GM23338 (cell line): Measurements from ENCODE around the gene TTBK2. TPM values are rescaled to one million over a fixed set of nuclear protein-coding genes. Genes with fewer than 3 reads are reported as not detected.

Experiments
- ATAC-seq: fragments of 200-7000 bp; cut with Tn5 transposase; 3 replicates; pipeline ENCODE4 v1.9.1; 2020
- DNase-seq: peaks from one replicate; pipeline ENCODE4 v3.0.0-alpha.2; 2015; ENCODE audit warnings: low spot score
- H2AFZ ChIP-seq: fragments of 200-600 bp; sonication (generic); 2 replicates; pipeline ENCODE4 v1.8.0; 2016; ENCODE audit warnings: antibody characterized with exemption, mild to moderate bottlenecking, moderate library complexity
- H3F3A ChIP-seq: fragments of 200-600 bp; sonication (generic); replicated peaks from 2 replicates; pipeline ENCODE4 v1.8.0; 2017; ENCODE audit warnings: antibody characterized with exemption, mixed run types, low read depth
- H3K27ac ChIP-seq: fragments of 200-600 bp; sonication (generic); 2 replicates; pipeline ENCODE4 v1.6.1; 2016; ENCODE audit warnings: low read depth
- H3K27me3 ChIP-seq: fragments of 200-600 bp; sonication (generic); 2 replicates; pipeline ENCODE4 v1.8.0; 2016; ENCODE audit warnings: mild to moderate bottlenecking, mixed run types, moderate library complexity; ENCODE audit not compliant: insufficient read depth
- H3K36me3 ChIP-seq: fragments of 200-600 bp; sonication (generic); 2 replicates; pipeline ENCODE4 v1.8.0; 2016; ENCODE audit warnings: mild to moderate bottlenecking; ENCODE audit not compliant: insufficient read depth
- H3K4me1 ChIP-seq: fragments of 200-600 bp; sonication (generic); 2 replicates; pipeline ENCODE4 v1.8.0; 2016; ENCODE audit warnings: mild to moderate bottlenecking, moderate library complexity; ENCODE audit not compliant: insufficient read depth
- H3K4me2 ChIP-seq: fragments of 200-600 bp; sonication (generic); 2 replicates; pipeline ENCODE4 v1.7.1; 2017; ENCODE audit warnings: mixed run types
- H3K4me3 ChIP-seq: fragments of 200-600 bp; sonication (generic); 2 replicates; pipeline ENCODE4 v1.6.1; 2016; ENCODE audit warnings: mixed run types
- H3K79me2 ChIP-seq: fragments of 200-600 bp; sonication (generic); replicated peaks from 2 replicates; pipeline ENCODE4 v1.8.0; 2017; ENCODE audit warnings: mild to moderate bottlenecking; ENCODE audit not compliant: insufficient read depth
- H3K9me2 ChIP-seq: fragments of 200-600 bp; sonication (generic); 2 replicates; pipeline ENCODE4 v1.8.0; 2017; ENCODE audit not compliant: insufficient read depth
- H4K20me1 ChIP-seq: fragments of 200-600 bp; sonication (generic); replicated peaks from 2 replicates; pipeline ENCODE4 v1.8.0; 2017; ENCODE audit warnings: mild to moderate bottlenecking; ENCODE audit not compliant: insufficient read depth
- H3K27ac Mint-ChIP-seq: 2 replicates; pipeline ENCODE4 v1.8.0; 2020; ENCODE audit warnings: inconsistent platforms, mild to moderate bottlenecking, moderate library complexity, mixed read lengths
- H3K27me3 Mint-ChIP-seq: 3 replicates; pipeline ENCODE4 v1.8.0; 2022; ENCODE audit warnings: low read depth, mild to moderate bottlenecking, moderate library complexity, mixed read lengths, inconsistent platforms; ENCODE audit not compliant: insufficient read depth, poor library complexity
- H3K36me3 Mint-ChIP-seq: 3 replicates; pipeline ENCODE4 v1.8.0; 2021; ENCODE audit warnings: low read depth, mild to moderate bottlenecking, inconsistent platforms, moderate library complexity, mixed read lengths
- H3K4me1 Mint-ChIP-seq: 3 replicates; pipeline ENCODE4 v1.8.0; 2020; ENCODE audit warnings: mild to moderate bottlenecking, inconsistent platforms, mixed read lengths
- H3K4me3 Mint-ChIP-seq: 3 replicates; pipeline ENCODE4 v1.8.0; 2021; ENCODE audit warnings: moderate library complexity, mild to moderate bottlenecking, inconsistent platforms, mixed read lengths
- H3K9me3 Mint-ChIP-seq: 3 replicates; pipeline ENCODE4 v1.8.0; 2020; ENCODE audit warnings: moderate library complexity, mild to moderate bottlenecking, inconsistent platforms, mixed read lengths
- CREB1 ChIP-seq: fragments of 250-450 bp; sonication (Bioruptor Pico); IDR thresholded peaks from 2 replicates; pipeline ENCODE4 v1.5.0; 2020; ENCODE audit warnings: low read depth, mild to moderate bottlenecking, moderate library complexity
- EZH2phosphoT487 ChIP-seq: fragments of 200-600 bp; sonication (generic); IDR thresholded peaks from one replicate; pipeline ENCODE4 v1.8.1; 2018; ENCODE audit warnings: antibody characterized with exemption; ENCODE audit not compliant: unreplicated experiment
- JUNB ChIP-seq: IDR thresholded peaks from one replicate; pipeline ENCODE4 v1.6.1; 2016; ENCODE audit warnings: antibody characterized with exemption; ENCODE audit not compliant: unreplicated experiment
- NANOG ChIP-seq: IDR thresholded peaks from 2 replicates; pipeline ENCODE4 v1.6.1; 2016; ENCODE audit warnings: antibody characterized with exemption, borderline replicate concordance
- POLR2AphosphoS5 ChIP-seq: IDR thresholded peaks from 2 replicates; pipeline ENCODE4 v1.6.1; 2016; ENCODE audit warnings: antibody characterized with exemption, low read depth
- STAT1 ChIP-seq: IDR thresholded peaks from one replicate; pipeline ENCODE4 v1.6.1; 2016; ENCODE audit warnings: antibody characterized with exemption; ENCODE audit not compliant: unreplicated experiment
- ZNF331 ChIP-seq: fragments of 250-450 bp; sonication (Bioruptor Pico); IDR thresholded peaks from 2 replicates; pipeline ENCODE4 v1.5.0; 2020; ENCODE audit warnings: low read depth, mild to moderate bottlenecking, moderate library complexity
- polyA plus RNA-seq: library from polyadenylated mRNA; unstranded; fragments of >200 nt; fragmentation: Nextera tagmentation; extraction: Ambion mirVana; gene quantifications from 2 replicates; pipeline ENCODE4 v1.2.1, GENCODE V29; 2016
- total RNA-seq: library from RNA; depleted of rRNA; stranded (reverse); fragments of >200 nt; shearing (Covaris generic); gene quantifications from 2 replicates; pipeline ENCODE4 v1.2.3, GENCODE V29; 2014
- TF ChIP-seq, protein P1 (sequence below): fragments of 250-450 bp; sonication (Bioruptor Pico); IDR thresholded peaks from 2 replicates; pipeline ENCODE4 v1.5.0; 2020; ENCODE audit warnings: mild to moderate bottlenecking, moderate library complexity
- TF ChIP-seq, protein P2 (sequence below), 2 experiments: fragments of 200-600 bp in 1 of 2; sonication (generic) in 1 of 2; conservative IDR thresholded peaks; 2 replicates each; pipeline versions ENCODE4 v1.5.1 to v1.6.1; 2016 to 2017; ENCODE audit warnings: antibody characterized with exemption in 2 of 2, low read depth in 2 of 2, mild to moderate bottlenecking in 2 of 2, moderate library complexity in 1 of 2

Gene TTBK2
- total and polyA plus RNA-seq, 2 experiments from 2014 or later = 5.8 to 15.9 TPM

DNA sequence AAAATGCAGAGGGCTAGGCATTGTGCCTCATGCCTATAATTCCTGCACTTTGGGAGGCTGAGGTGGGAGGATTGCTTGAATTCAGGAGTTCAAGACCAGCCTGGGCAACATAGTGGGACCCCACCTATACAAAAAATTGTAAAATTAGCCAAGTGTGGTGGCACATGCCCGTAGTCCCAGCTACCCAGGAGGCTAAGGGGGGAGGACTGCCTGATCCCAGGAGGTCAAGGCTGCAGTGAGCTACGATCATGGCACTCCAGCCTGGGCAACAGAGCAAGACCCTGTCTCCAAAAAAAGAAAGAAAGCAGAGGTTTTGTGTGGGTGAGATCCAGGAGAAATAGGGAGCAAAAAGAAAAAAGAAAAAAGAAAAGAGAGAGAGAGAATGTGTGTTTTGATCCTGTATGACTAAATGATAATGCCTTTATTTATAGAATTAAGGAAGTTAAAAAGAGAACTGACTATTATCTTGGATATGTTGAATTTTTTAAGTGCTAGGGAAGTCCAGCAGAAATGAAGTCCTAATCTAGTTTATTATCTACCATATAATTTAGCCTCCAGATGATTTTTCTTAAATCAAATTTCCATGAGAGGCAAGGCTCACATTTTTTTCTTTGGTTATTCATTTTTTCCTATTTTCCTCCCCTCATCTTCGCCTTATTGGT is 4.8 kb downstream of the TTBK2 start (continued):
- TF ChIP-seq, protein P1, sequence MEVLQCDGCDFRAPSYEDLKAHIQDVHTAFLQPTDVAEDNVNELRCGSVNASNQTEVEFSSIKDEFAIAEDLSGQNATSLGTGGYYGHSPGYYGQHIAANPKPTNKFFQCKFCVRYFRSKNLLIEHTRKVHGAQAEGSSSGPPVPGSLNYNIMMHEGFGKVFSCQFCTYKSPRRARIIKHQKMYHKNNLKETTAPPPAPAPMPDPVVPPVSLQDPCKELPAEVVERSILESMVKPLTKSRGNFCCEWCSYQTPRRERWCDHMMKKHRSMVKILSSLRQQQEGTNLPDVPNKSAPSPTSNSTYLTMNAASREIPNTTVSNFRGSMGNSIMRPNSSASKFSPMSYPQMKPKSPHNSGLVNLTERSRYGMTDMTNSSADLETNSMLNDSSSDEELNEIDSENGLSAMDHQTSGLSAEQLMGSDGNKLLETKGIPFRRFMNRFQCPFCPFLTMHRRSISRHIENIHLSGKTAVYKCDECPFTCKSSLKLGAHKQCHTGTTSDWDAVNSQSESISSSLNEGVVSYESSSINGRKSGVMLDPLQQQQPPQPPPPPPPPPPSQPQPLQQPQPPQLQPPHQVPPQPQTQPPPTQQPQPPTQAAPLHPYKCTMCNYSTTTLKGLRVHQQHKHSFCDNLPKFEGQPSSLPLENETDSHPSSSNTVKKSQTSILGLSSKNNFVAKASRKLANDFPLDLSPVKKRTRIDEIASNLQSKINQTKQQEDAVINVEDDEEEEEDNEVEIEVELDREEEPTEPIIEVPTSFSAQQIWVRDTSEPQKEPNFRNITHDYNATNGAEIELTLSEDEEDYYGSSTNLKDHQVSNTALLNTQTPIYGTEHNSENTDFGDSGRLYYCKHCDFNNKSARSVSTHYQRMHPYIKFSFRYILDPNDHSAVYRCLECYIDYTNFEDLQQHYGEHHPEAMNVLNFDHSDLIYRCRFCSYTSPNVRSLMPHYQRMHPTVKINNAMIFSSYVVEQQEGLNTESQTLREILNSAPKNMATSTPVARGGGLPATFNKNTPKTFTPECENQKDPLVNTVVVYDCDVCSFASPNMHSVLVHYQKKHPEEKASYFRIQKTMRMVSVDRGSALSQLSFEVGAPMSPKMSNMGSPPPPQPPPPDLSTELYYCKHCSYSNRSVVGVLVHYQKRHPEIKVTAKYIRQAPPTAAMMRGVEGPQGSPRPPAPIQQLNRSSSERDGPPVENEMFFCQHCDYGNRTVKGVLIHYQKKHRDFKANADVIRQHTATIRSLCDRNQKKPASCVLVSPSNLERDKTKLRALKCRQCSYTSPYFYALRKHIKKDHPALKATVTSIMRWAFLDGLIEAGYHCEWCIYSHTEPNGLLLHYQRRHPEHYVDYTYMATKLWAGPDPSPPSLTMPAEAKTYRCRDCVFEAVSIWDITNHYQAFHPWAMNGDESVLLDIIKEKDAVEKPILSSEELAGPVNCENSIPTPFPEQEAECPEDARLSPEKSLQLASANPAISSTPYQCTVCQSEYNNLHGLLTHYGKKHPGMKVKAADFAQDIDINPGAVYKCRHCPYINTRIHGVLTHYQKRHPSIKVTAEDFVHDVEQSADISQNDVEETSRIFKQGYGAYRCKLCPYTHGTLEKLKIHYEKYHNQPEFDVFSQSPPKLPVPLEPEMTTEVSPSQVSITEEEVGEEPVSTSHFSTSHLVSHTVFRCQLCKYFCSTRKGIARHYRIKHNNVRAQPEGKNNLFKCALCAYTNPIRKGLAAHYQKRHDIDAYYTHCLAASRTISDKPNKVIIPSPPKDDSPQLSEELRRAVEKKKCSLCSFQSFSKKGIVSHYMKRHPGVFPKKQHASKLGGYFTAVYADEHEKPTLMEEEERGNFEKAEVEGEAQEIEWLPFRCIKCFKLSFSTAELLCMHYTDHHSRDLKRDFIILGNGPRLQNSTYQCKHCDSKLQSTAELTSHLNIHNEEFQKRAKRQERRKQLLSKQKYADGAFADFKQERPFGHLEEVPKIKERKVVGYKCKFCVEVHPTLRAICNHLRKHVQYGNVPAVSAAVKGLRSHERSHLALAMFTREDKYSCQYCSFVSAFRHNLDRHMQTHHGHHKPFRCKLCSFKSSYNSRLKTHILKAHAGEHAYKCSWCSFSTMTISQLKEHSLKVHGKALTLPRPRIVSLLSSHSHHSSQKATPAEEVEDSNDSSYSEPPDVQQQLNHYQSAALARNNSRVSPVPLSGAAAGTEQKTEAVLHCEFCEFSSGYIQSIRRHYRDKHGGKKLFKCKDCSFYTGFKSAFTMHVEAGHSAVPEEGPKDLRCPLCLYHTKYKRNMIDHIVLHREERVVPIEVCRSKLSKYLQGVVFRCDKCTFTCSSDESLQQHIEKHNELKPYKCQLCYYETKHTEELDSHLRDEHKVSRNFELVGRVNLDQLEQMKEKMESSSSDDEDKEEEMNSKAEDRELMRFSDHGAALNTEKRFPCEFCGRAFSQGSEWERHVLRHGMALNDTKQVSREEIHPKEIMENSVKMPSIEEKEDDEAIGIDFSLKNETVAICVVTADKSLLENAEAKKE (CRISPR knock-in tag) = no peak
- no peak for TF ChIP-seq NANOG
- TF ChIP-seq EZH2phosphoT487 = no peak

DNA sequence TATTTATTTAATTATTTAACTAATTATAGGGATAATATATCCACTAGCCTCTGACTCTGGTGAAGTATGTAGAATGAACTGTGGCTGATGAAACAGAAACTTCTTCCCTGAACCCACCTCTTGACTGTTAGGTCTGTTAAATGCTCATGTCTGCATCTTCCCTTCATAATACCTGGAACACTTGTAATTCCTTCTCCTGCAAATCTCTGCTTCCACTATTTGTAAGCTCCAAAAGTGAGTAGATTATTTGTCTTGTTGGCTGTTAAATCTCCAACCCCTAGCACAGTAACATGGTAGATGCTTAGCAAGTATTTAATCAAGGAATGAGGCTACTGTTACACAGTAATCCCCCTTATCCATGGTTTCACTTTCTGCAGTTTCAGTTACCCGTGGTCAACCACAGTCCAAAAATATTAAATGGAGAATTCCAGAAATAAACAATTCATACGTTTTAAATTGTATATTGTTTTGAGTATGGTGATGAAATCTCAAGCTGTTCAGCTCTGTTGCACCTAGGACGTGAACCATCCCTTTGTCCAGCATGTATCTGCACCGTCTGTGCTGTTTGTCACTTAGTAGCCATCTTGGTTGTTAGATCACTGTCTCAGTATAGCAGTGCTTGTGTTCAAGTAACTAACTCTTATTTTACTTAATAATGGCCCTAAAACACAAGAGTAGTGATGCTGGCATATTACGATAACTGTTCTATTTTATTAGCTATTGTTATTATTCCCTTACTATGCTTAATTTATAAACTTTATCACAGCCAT is 5.7 kb downstream of the TTBK2 start:
- Mint-ChIP-seq H3K4me3 (no peak overlapping the region), H3K36me3 (no peaks in the 10 kb centered on the region), H3K27me3 (peaks cover 3% of the 10 kb centered on the region), H3K27ac (no peak overlapping the region), H3K9me3 (no peaks in the 10 kb centered on the region), H3K4me1 (peaks cover 10% of the 10 kb centered on the region)
- peaks cover 4% of the 10 kb centered on the region; the same call in 1 of the 2 replicates for H3K4me1 ChIP-seq
- H3K27me3 ChIP-seq = no peaks in the 10 kb centered on the region
- no peaks in the 10 kb centered on the region for H3F3A ChIP-seq
- H3K4me2 ChIP-seq = no peak overlapping the region
- H3K9me2 ChIP-seq = no peaks in the 10 kb centered on the region
- no peak overlapping the region for H2AFZ ChIP-seq
- no peak for ATAC-seq
- H3K4me3 ChIP-seq = no peak overlapping the region
- H3K79me2 ChIP-seq = peaks cover 76% of the 10 kb centered on the region
- H3K36me3 ChIP-seq = no peaks in the 10 kb centered on the region
- peaks cover 8% of the 10 kb centered on the region; the same call in 1 of the 2 replicates for H4K20me1 ChIP-seq
- no peak for DNase-seq
- H3K27ac ChIP-seq = no peak overlapping the region
- TF ChIP-seq, protein P2, sequence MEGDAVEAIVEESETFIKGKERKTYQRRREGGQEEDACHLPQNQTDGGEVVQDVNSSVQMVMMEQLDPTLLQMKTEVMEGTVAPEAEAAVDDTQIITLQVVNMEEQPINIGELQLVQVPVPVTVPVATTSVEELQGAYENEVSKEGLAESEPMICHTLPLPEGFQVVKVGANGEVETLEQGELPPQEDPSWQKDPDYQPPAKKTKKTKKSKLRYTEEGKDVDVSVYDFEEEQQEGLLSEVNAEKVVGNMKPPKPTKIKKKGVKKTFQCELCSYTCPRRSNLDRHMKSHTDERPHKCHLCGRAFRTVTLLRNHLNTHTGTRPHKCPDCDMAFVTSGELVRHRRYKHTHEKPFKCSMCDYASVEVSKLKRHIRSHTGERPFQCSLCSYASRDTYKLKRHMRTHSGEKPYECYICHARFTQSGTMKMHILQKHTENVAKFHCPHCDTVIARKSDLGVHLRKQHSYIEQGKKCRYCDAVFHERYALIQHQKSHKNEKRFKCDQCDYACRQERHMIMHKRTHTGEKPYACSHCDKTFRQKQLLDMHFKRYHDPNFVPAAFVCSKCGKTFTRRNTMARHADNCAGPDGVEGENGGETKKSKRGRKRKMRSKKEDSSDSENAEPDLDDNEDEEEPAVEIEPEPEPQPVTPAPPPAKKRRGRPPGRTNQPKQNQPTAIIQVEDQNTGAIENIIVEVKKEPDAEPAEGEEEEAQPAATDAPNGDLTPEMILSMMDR (conservative IDR thresholded peaks at IDR 0.05; ENCODE audit: low read depth in 2 of 2) = no peak
- TF ChIP-seq CREB1 (CRISPR knock-in tag) (no peak), POLR2AphosphoS5 (no peak), ZNF331 (no peak), JUNB (no peak), STAT1 (no peak)
